GM19023 (cell line): ENCODE data around the gene SSC4D.
A peak's percentile ranks its signal among the peaks of the same experiment; 100 is the strongest.
"Not testable (repeated sequence)": the region's sequence is repeated elsewhere in the genome, so short reads cannot be mapped to it uniquely, and the experiment has no call there.

Source experiments
- ATAC-seq: cut with Tn5 transposase; IDR thresholded peaks from one replicate; pipeline ENCODE4 v1.9.1; 2021; ENCODE audit warnings: mild to moderate bottlenecking, moderate library complexity; ENCODE audit not compliant: unreplicated experiment

SSC4D gene

DNA sequence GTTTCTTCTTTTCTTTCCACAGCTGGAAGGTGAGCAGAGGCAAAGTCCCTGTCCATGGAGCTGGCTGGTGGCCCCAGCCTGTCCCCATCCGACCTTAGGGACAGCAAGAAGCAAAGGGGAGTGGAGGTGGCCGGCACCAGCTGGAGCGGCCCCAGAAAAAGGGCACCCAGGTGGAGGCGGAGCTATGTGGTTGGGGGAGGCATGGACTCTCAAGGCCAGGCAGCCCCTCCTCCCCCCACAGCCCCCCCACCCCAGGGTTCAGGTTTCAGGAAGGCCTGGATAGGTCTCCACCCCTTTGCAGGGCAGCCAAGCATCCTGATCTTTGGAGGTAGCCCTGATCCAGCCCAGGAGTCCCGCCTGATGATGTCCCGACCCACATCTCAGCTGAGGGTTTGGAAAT lies at the start of gene SSC4D:
Gene SSC4D (minus strand): TSS at position 161 of the 400 bp plus-strand sequence. CDS start 5,258 bp downstream, outside the sequence.
- ATAC-seq: no peak

DNA sequence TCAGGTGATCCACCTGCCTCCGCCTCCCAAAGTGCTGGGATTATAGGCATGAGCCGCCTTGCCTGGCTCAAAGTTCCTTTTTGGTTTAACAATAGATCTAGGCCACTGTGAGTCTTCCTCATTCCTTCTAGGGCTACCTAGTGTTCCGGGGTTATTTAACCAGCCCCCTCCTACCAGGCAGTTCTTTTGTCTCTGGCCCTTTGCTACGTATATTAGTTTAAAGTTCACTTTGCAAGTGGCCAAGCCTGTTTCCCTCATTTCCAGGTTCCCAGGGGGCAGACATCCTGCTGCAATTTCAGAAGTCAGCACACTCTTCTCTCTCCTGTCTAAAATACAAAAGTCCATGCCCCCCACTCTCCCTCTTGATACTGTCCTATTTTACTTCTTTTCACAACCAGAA lies 49.0 kb upstream of the SSC4D start:
- not testable (repeated sequence) for ATAC-seq

DNA sequence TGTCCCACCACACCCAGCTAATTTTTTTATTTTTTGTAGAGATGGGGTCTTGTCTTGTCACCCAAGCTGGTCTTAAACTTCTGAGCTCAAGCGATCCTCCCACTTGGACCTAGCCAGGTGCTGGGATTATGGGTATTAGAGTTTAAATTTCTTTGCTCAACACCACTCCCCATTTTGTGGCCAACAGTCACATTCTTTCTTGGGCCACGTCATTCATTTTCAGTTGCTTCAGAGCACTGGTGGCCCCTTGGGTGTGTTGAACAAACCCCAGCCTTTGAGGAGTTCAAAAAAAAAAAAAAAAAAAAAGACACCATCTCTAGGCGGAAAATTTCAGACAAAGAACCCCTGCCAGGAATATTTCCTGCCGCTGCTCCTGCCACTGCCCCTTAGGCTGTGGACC lies 47.5 kb upstream of the SSC4D start:
- not testable (repeated sequence) for ATAC-seq

DNA sequence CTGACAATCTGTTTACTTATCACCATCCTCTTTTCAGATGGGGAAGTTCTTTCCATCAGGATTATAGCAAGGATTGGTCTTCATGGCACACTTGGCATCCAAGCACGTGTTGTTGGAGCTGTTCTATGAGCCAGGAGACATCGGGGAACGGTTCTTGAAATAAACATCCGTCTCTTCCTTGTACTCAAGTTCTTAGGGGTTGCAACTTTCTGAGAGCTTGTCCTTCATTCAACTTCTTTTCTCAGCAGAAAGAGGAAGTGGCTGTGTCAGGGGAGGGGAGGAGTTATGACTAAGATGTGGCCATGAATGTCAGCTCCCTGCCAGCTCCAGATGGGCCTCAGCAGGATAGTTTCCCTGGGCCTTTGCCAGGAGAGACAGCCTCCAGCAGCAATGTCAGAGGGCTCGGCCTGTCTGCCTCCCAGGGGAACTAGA lies 36.1 kb upstream of the SSC4D start:
- ATAC-seq: peak; percentile 88

DNA sequence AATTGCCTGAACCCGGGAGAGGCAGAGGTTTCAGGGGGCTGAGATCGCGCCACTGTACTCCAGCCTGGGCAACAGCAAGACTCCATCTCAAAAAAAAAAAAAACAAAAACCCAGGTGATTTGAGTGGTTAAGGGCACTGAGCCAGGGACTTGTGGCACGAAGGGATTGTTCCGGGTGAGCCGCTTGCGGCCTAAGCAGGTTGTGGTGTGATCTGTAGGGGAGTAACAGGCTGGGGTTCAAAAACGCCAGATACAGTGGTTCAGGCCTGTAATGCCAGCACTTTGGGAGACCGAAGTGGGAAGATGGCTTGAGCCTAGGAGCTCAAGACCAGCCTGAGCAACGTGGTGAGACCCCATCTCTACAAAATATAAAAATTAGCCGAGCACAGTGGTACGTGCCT lies 34.3 kb upstream of the SSC4D start:
- not testable (repeated sequence) for ATAC-seq

DNA sequence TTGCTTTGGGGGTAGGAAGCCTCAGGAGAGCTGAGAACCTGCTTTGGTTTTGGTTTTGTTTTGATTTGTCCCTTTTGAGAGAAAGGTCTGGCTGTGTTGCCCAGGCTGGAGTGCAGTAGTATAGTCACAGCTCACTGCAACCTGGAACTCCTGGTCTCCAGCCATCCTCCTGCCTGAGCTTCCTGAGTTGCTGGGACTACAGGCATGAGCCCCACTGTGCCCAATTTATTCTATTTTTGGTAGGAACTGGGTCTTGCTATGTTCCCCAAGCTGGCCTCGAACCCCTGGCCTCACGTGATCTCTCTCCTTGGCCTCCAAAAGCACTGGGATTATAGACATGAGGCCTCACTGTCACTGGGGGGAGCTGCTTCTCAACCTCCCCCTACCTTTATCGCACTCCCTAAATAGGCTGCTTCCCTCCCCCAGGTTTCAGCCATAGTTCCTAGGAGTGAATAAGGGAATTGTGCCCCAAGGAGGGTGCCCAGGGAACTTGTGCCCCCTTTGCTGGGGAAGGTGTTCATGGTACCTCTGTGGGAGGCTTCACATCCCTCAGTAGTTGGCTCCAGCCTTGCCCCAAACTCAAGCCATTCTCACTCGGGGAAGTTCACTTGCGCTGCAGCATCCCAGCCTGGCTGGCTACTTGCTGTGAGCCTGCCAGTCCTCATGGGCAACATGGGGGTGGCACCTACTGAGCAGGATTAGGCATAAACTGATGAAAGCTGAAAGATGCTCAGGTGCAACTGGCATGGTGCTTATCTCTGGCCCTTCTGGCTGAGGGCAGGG lies 33.4 kb upstream of the SSC4D start:
- ATAC-seq: not testable (repeated sequence)

DNA sequence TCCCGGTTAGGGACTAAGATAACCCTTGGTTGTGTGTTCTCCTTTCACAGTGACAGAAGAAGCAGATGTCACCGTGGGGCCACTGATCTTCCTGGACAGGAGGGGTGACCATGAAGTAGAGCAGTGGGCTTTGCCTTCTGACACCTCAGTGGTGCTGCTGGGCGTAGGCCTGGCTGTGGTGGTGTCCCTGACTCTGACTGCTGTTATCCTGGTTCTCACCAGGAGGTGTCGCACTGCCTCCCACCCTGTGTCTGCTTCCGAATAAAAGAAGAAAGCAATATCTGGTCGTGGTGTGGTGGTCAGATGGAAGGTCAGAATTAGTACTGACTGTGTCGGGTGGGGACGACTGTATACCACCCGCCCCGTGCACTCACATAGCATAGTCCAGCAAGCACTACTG lies 32.3 kb upstream of the SSC4D start:
- ATAC-seq: peak; percentile 49

DNA sequence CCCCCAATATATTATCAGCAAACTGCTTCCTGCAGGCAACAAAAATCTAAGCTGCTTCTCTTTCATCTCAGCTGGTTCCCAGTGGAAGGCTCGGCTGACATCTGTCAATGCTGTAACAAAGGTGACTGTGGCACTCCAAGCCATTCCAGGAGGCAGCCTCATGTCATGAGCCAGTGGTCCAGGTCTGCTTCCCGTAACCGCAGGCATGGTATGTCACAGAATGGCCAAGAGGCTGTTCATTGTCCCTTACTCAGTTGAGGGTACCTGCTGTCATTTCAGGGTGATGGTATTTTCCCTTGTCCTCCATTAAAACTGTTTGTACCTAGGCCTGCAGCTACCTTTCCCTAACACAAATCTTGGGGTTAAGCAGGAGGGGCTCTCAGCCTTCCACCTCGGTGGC lies 30.9 kb upstream of the SSC4D start:
- ATAC-seq: not testable (repeated sequence)

DNA sequence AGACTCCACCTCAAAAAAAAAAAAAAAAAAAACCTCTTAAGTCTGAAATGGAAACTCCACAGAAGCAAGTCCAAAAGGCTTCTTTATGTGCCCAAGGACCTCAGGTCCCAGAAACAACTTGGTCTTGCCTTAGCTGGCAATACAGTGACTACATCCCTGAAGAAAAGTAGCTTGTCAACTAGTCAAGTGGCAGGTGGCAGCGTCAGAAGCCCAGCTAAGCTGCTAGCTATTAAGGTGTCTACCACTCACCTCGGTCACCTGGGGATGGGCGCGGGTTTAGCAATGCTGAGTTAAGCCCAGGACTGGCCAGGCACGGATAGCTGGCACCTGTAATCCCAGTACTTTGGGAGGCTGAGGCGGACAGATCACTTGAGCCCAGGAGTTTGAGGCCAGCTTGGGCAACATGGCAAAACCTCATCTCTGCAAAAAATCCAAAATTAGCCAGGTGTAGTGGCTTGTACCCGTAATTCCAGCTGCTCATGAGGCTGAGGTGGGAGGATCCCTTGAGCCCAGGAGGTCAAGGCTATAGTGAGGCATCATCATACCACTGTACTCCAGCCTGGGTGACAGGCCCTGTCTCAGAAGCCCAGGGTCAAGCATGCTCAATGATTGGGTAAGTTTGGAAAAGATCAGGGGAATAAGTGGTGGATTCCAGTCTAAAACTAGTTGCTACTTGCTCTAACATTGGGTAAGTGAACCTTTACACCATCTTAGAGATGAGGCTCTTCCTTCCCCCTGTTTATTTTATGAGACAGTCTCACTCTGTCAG lies 29.8 kb upstream of the SSC4D start:
- ATAC-seq: not testable (repeated sequence)

DNA sequence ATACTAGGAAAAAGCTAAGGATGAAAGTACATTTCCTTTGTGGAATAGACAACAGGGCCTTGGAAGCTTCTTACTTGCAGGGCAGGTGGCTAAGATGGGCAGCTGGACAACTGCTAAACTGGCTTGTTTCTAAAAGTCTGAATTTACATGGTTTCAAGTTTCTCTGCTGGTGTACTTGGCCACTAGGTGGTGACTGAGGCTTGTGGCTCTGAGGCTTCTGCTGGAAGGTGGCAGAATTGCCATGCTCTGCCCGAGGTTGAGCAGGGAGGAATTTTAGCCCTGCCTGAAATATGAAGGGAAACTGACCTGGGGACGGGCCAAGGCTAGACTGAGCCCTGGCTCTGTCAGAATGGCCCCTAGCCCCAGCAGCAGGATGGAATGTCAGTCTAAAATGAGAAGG lies 28.4 kb upstream of the SSC4D start:
- peak; percentile 59 for ATAC-seq

DNA sequence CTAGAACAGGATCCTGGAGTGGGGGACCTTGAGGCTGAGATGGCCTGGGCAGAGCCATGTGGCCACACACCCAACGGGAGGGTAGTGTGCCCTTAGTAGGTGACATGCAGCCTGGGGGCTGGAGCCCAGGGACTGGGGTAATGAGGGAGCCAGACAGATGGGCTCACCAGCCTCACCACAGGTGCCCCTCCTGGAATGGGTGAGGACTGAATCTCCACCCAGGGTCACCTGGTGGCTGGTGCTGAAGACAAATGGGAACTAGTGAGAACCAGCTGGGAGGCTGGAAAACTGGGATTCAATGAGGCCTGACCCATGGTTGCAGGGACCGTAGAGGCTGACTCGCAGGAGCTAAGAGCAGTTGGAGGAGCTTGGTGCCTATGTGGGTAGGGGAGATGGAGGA lies 21.3 kb upstream of the SSC4D start:
- no peak for ATAC-seq

DNA sequence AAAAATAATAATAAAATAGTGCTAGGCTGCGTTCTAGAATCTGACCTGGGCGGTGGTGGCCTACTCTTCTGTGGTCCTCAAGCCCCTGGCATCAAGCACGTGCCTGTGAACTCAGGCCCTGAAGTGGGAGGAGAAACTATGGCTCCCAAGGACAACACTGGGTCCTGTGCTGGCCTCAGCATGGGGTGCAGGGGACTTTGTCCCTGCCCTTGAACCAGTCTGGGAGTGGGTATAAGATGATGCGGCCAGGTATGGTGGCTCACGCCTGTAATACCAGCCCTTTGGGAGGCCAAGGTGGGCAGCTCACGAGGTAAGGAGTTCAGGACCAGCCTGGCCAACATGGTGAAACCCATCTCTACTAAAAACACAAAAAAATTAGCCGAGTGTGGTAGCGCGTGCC lies 20.7 kb upstream of the SSC4D start:
- ATAC-seq: no peak

DNA sequence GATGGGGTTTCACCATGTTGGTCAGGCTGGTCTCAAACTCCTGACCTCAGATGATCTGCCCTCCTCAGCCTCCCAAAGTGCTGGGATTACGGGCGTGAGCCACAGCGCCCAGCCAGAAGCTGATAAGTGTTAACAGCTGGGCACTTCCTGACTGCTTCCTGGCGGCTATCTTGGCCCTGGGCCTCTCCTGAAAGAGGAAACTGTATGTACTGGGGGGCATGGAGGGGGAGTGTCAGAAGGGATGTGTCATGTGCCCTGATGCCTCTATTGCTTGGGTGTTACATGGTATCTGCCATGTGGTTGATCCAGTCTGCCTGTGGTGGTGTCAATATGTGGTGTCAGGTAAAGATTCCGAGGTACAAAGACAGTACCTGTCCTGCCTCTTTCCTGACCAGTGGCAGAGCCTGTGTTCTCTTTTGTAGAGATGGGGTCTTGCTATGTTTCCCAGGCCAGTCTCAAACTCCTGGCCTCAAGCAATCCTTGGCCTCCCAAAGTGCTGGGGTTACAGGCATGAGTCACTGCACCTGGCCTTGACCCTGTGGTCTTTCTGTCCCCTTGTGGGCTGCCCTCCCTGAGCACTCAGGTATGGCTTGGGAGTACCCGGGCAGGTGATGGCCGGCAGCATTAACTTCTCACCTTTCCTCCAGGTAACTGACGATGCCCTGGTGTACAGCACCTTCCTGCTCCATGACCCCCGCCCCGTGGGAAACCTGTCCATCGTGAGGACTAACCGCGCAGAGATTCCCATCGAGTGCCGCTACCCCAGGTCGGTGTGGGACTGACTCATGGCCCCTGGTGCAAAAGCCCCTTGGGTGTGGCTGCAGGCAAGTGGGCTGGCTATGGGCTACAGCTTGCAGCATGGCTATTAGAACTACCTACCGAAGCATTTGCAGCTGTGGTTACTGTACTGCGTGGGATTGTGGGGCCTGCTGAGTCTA lies 19.6 kb upstream of the SSC4D start:
- ATAC-seq: no peak

DNA sequence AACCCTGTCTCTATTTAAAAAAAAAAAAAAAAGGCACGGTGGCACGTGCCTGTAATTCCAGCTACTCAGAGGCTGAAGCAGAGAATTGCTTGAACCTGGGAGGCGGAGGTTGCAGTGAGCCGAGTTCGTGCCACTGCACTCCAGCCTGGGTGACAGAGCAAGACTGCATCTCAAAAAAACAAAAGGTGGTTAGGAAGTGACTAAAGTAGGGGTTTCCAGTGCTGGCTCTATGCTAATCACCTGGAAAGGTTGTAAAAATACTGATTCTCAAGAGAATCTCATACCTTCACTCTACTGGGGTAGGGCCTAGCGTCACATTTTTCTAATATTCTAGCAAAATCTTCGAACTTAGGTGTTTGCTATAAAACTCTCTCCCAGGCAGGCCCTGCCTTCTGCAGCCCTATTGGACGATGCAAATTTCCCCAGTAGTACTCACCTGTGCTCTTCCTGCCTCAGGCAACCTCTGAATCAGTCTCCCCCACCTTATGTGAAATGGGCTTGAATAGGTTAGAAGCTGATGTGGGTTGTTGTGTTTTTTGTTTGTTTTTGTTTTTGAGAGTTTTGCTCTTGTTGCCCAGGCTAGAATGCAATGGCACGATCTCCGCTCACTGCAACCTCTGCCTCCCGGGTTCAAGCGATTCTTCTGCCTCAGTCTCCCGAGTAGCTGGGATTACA lies 18.8 kb upstream of the SSC4D start:
- ATAC-seq: no peak

DNA sequence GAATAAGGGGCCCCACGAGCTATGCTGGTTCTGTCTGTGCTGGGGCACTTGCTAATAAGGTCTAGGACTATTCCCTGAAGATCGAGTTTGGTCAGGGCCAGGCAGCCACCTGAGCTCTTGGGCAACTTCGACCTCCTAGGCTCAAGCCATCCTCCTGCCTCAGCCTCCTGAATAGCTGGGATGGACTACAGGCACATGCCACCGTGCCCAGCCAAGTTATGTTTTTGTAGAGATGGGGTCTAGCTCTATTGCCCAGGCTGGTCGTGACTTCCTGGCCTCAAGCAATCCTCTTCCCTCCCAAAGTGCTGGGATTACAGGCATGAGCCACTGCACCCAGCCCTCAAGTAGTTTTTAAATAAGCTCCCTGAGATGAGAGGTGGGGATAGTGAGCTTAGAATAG lies 18.1 kb upstream of the SSC4D start:
- ATAC-seq: no peak

DNA sequence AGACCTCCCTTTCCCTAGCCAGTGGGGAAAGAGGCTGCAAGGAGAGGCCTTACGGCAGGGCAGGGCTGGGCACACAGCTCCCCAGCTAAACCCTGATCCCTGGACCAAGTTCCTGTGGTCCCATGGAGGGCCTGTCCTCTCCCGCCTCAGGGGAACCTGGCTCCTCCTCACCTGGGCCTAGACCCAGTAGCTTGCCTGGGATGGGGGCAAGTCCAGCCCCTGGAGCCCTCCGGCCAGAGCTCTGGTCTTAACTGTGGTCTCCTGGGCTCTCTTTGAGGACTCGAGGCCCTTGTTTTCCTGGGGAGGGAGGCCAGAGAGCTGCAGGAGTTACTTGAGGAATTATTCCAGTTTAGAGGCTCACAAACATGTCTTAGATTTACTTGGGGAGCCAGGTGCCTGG lies 16.7 kb upstream of the SSC4D start:
- no peak for ATAC-seq

DNA sequence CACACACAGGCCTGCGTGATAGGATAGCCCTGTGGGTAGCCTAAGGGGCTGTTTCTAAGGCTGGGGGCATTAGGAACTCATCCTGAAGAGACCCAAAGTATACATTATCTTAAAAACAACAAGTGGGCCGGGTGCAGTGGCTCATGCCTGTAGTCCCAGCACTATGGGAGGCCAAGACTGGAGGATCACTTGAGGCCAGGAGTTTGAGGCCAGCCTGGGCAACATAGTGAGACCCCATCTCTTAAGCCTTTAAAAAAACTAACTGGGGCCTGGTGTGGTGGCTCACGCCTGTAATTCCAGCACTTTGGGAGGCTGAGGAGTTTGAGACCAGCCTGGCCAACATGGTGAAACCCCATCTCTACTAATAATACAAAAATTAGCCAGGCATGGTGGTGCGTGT lies 16.1 kb upstream of the SSC4D start:
- ATAC-seq: not testable (repeated sequence)

DNA sequence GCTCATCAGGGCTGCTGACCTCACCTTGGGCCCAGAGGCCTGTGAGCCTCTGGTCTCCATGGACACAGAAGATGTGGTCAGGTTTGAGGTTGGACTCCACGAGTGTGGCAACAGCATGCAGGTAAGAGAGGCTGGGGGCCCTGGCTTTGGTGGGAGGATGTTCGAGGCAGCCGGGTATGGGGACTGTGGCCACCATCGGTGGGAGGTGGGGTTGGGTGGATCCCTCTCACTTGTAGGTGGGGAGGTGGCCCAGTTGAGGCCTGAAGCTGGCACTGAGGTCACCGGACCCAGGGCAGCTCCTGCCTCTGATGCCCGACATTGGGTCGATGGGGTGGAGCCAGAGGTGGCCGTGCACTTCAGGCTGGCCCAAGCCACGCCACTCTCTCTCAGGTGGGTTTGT lies 15.7 kb upstream of the SSC4D start:
- ATAC-seq: no peak

DNA sequence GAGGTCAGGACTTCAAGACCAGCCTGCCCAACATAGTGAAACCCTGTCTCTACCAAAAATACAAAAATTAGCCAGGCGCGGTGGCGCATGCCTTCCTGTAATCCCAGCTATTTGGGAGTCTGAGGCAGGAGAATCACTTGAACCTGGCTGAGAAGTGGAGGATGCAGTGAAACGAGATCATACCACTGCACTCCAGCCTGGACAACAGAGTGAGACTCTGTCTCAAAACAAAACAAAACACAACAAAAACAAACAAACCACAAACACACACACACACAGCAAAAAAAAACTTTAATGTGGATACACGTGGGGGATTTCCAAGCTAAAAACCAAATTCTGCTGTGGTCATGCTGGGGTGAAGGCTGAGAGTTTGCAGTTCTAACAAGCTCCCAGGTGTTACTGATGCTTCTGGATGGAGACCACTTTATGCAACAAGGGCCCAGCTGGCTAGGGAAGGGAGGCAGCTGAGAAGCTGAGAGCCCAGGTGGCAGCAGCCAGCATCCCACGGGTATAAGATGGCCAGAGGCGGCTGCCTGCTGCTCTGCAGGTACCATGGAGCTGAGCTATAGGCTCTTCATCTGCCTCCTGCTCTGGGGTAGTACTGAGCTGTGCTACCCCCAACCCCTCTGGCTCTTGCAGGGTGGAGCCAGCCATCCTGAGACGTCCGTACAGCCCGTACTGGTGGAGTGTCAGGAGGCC lies 15.1 kb upstream of the SSC4D start, which contains the start of gene ZP3:
Gene ZP3 (plus strand): TSS at position 538 of the 699 bp plus-strand sequence. CDS start 15 bp downstream, at position 553.
- ATAC-seq: peak; percentile 75
